Vagina (tissue), 2 donors: ENCODE measurements around the gene CREB5.

Source experiments
- CTCF ChIP-seq, 3 experiments: fragments of 450-650 bp in 2 of 3; fragments of 200-600 bp in 1 of 3; sonication (generic) in 1 of 3; IDR thresholded peaks; one replicate each; pipeline ENCODE4 v1.5.1; 2017 to 2019; ENCODE audit warnings: antibody characterized with exemption in 3 of 3, mild to moderate bottlenecking in 2 of 3, moderate library complexity in 2 of 3
- POLR2A ChIP-seq, 2 donors: fragments of 450-650 bp; IDR thresholded peaks; one replicate each; pipeline ENCODE4 v1.6.1; 2017; ENCODE audit warnings: antibody characterized with exemption in 2 of 2, mild to moderate bottlenecking in 2 of 2, moderate library complexity in 2 of 2

DNA sequence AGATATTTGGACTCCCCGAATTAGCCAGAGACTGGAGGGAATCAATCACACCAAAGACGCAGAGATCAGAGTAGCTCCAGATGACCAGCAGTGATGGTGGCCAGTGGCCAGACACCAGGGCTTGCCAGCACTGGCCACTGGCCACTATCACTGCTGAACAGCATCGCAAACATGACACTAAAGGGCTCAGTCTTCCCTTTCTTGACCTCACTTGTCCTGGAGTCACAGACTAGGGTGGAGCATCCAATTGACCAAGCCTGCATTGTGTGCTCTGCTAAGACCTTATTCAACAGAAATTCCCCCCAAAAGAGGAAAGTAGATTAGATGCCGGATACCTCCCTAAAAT lies 234.7 kb downstream of the CREB5 start:
- no peak for TF ChIP-seq POLR2A (IDR thresholded peaks at IDR 0.05)
- no peak for TF ChIP-seq CTCF (IDR thresholded peaks at IDR 0.05)
